BJ (cell line): ENCODE data around the gene QRSL1. TPM values are rescaled to one million over a fixed set of nuclear protein-coding genes. Genes with fewer than 3 reads are reported as not detected.

Source experiments
- CTCF ChIA-PET: fragments of 350-600 bp; formaldehyde crosslinking; extraction: SDS; loops from one replicate; lab custom pipeline; 2021; ENCODE audit warnings: antibody characterized with exemption, inconsistent platforms; lab: Yijun Ruan, JAX
- POLR2A ChIA-PET: fragments of 300-600 bp; sonication (Branson Sonifier 250); formaldehyde crosslinking; extraction: SDS; loops from one replicate; lab custom pipeline; 2021; ENCODE audit warnings: antibody characterized with exemption; lab: Charles Lee
- DNase-seq: peaks from one replicate; pipeline ENCODE4 v3.0.0-alpha.2; 2011; ENCODE audit warnings: low read depth
- H3K27me3 ChIP-seq: 2 replicates; pipeline ENCODE4 v1.6.0; 2011; ENCODE audit warnings: low read length; ENCODE audit not compliant: control insufficient read depth, insufficient read depth
- H3K36me3 ChIP-seq: 2 replicates; pipeline ENCODE4 v1.5.1; 2011; ENCODE audit warnings: low read length; ENCODE audit not compliant: control insufficient read depth, insufficient read depth
- H3K4me3 ChIP-seq: 2 replicates; pipeline ENCODE4 v1.5.1; 2011; ENCODE audit warnings: low read depth, mild to moderate bottlenecking, control low read depth, low read length
- polyA plus RNA-seq: library from polyadenylated mRNA; depleted of rRNA; stranded (reverse); fragments of >200 nt; gene quantifications from 2 replicates; pipeline ENCODE4 v1.2.3, GENCODE V29; 2011
- TF ChIP-seq, protein P1 (sequence below): IDR thresholded peaks from 2 replicates; pipeline ENCODE4 v1.5.1; 2011; ENCODE audit warnings: low read depth, mild to moderate bottlenecking, control low read depth, inconsistent platforms, low read length, moderate library complexity; ENCODE audit not compliant: insufficient read depth

QRSL1 gene
- polyA plus RNA-seq, 1 experiment: 7.5 TPM

DNA sequence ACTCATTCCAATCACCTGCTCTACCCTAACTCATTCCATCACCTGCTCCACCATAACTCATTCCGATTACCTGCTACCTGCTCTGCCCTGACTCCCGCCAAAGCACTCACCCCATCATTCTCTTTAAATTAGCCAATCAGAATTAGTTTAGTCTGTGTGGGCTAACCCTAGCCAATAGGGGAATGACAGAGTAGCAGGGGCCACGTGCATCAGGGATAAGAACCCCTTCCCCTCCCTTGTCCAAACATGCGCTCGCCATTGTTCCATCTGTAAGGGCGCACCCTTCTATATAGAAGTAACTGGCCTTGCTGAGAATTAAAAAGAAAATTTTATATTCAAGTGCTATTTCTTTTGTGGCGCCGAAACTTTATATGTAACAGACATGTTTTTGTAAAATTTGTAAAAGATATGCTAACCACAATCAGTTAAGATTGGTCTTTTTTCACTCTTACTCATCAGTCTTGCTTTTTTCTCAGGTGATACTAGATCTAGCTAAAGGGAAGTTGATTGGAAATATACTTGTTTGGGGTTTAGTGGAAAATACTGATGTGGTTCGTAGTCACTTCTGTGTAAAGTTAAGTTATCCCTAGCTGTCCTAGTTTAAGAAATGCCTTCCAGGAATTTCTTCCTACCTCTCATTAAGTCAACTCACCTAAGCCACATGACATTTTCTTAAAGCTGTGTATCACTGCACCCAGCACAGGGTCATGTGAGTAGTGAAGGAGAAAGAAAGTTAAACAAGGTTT is 16.5 kb upstream of the QRSL1 start:
- no peak for DNase-seq
- Histone ChIP-seq H3K27me3 (no peaks in the 10 kb centered on the region), H3K4me3 (no peak overlapping the region), H3K36me3 (no peaks in the 10 kb centered on the region)
- POLR2A ChIA-PET: no interaction called here
- TF ChIP-seq, protein P1, sequence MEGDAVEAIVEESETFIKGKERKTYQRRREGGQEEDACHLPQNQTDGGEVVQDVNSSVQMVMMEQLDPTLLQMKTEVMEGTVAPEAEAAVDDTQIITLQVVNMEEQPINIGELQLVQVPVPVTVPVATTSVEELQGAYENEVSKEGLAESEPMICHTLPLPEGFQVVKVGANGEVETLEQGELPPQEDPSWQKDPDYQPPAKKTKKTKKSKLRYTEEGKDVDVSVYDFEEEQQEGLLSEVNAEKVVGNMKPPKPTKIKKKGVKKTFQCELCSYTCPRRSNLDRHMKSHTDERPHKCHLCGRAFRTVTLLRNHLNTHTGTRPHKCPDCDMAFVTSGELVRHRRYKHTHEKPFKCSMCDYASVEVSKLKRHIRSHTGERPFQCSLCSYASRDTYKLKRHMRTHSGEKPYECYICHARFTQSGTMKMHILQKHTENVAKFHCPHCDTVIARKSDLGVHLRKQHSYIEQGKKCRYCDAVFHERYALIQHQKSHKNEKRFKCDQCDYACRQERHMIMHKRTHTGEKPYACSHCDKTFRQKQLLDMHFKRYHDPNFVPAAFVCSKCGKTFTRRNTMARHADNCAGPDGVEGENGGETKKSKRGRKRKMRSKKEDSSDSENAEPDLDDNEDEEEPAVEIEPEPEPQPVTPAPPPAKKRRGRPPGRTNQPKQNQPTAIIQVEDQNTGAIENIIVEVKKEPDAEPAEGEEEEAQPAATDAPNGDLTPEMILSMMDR: no peak
- CTCF ChIA-PET: interaction anchor here (1.0 to 1.4 kb wide), 2 partner anchors 9 kb away, joined by 3 read pairs; no protein-coding TSS in a partner anchor

DNA sequence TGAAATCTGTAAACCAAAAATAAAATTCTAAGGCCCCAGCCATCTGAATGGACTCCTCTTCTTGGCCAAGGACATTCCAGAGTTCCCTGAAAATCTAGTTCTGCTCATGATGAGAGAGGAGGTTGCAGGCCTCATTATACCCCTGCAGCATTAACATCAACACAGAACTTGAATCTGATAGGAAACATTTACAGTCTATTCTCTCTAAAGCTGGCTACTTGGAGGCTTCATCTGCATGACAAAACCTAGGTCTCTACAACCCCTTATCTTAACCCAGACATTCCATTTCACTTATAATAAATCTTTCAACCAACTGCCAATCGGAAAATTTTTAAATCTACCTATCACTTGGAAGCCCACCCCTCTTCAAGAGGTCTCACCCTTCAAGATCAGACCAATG is 15.8 kb upstream of the QRSL1 start:
- no peaks in the 10 kb centered on the region for H3K27me3 ChIP-seq
- H3K4me3 ChIP-seq: no peak overlapping the region
- CTCF ChIA-PET: interaction anchor here (1.0 kb wide), 2 partner anchors 8 to 10 kb away, joined by 3 read pairs; no protein-coding TSS in a partner anchor
- POLR2A ChIA-PET: no interaction called here
- H3K36me3 ChIP-seq: no peaks in the 10 kb centered on the region
- DNase-seq: no peak
- TF ChIP-seq, protein P1: no peak

DNA sequence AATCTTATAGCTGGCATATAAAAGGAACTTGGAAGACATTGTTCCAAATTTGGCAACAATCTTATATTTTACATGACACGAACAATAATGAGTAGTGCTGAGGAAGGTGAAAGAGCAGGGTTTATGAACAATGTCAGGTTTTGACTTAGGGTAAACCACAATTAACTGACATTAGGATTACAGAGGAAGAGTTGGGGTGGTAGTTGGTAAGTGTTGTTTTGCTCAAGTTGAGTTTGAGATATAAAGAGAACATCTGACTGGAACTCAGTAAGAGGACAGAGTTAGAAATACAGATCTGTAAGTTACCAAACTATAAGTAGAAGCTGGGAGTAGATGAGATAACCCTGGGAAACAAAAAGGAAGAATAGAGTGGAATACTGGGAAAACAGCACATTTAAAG is 15.2 kb upstream of the QRSL1 start:
- TF ChIP-seq, protein P1: no peak
- Histone ChIP-seq H3K36me3 (peaks cover under 1% of the 10 kb centered on the region; the same call in 1 of the 2 replicates), H3K4me3 (no peak overlapping the region), H3K27me3 (no peaks in the 10 kb centered on the region)
- CTCF ChIA-PET: interaction anchor here (1.0 kb wide), 1 partner anchor 11 kb away, joined by 3 read pairs; no protein-coding TSS in a partner anchor
- DNase-seq: no peak
- POLR2A ChIA-PET: no interaction called here

DNA sequence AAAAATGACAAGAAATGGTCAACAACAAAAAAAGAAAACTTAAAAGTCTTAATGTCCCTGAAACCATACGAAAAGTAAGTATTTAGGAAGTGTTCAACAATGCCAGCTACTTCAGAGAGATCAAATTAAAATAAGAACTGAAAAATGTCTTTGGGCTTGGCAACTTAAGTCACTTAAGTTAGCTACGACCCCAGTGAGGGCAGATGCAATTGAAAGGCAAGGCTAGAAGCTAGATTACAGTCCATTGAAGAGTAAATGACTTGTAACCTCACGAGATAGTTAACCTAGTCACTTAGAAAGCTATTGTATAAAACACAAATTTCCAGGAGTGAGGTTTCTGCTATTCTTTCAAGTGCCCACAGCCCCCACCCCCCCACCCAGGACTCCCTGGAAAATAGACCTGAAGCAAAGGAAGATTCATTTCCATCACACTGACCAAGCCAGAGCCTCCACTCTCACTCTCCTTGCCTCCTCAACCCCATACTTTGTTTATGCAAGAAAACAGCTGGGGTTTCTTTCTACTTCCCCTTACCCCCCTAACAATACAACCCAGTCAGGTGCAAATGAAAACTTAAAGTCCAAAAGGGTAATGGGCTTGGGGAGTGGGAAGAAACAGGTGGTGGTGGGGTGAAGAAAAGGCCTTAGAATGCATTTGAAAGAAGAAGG is 14.7 kb upstream of the QRSL1 start:
- Histone ChIP-seq H3K27me3 (no peaks in the 10 kb centered on the region), H3K4me3 (no peak overlapping the region), H3K36me3 (peaks cover 1% of the 10 kb centered on the region; the same call in 1 of the 2 replicates)
- POLR2A ChIA-PET: no interaction called here
- CTCF ChIA-PET: no interaction called here
- TF ChIP-seq, protein P1: no peak
- no peak for DNase-seq

DNA sequence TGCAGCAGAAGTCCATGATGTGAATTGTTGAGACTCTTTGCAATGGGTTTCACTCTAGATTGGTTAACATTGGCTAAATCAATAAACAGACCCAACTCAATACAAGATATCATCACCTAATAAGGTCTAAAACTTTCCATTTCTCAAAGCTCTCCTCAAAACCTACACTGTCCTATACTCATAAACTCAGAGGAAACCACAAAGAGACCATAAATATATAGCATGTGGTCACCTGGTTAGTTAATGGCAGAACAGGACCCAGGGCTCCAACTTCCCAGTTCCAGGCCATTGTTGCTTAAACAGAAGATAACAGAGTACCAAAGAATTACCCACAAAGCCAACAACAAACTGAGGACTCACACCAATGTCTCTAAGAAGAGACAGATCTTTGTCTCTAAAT is 12.1 kb upstream of the QRSL1 start:
- no peak overlapping the region for H3K4me3 ChIP-seq
- ChIA-PET CTCF (interaction anchor here (1.6 kb wide), 1 partner anchor 9 kb away, joined by 4 read pairs; no protein-coding TSS in a partner anchor), POLR2A (no interaction called here)
- no peaks in the 10 kb centered on the region for H3K27me3 ChIP-seq
- H3K36me3 ChIP-seq: peaks cover 1% of the 10 kb centered on the region; the same call in 1 of the 2 replicates
- TF ChIP-seq, protein P1: no peak
- no peak for DNase-seq
